HEK293 (cell line): ENCODE measurements around the gene NPNT.

Experiments
- CTCF ChIA-PET: fragments of 350-600 bp; formaldehyde crosslinking; extraction: SDS; loops from one replicate; lab custom pipeline; 2021; ENCODE audit warnings: antibody characterized with exemption; lab: Yijun Ruan, JAX
- POLR2A ChIA-PET: fragments of 300-600 bp; formaldehyde crosslinking; extraction: SDS; loops from one replicate; lab custom pipeline; 2020; ENCODE audit warnings: antibody characterized with exemption, inconsistent platforms; lab: Yijun Ruan, JAX
- H3K27ac ChIP-seq: fragments of 200-500 bp; sonication (Bioruptor generic); 2 replicates; pipeline ENCODE4 v1.5.1; 2014; ENCODE audit warnings: low read depth, low read length, control low read depth, inconsistent platforms; ENCODE audit errors: extremely low read depth
- H3K36me3 ChIP-seq, 2 experiments: fragments of 200-500 bp in 1 of 2; sonication (Bioruptor generic) in 1 of 2; 1 replicate in 1 of 2; 2 replicates in 1 of 2; pipeline ENCODE4 v1.5.1; 2014 to 2017; ENCODE audit warnings: inconsistent platforms in 2 of 2, low read length in 2 of 2; ENCODE audit not compliant: control insufficient read depth in 2 of 2, insufficient read depth in 1 of 2
- H3K4me1 ChIP-seq: fragments of 200-500 bp; sonication (Bioruptor generic); 2 replicates; pipeline ENCODE4 v1.5.1; 2014; ENCODE audit warnings: mild to moderate bottlenecking, low read length, inconsistent platforms; ENCODE audit not compliant: control insufficient read depth, insufficient read depth
- H3K4me3 ChIP-seq: 2 replicates; pipeline ENCODE4 v1.5.1; 2011; ENCODE audit warnings: low read depth, mild to moderate bottlenecking, control low read depth, low read length, moderate library complexity
- H3K9me3 ChIP-seq: fragments of 200-500 bp; sonication (Bioruptor generic); 2 replicates; pipeline ENCODE4 v1.5.1; 2014; ENCODE audit warnings: low read depth, low read length, inconsistent platforms; ENCODE audit not compliant: control insufficient read depth, insufficient read depth
- CTCF ChIP-seq: fragments of 450-650 bp; formaldehyde crosslinking; IDR thresholded peaks from 2 replicates; pipeline ENCODE4 v1.5.1; 2016; ENCODE audit warnings: missing biosample characterization, missing genetic modification characterization
- HOXC10 ChIP-seq: sonication (generic); formaldehyde crosslinking; IDR thresholded peaks from 2 replicates; pipeline ENCODE4 v1.8.1; 2023; ENCODE audit warnings: mild to moderate bottlenecking, missing genetic modification reagents
- KLF16 ChIP-seq: fragments of 450-650 bp; formaldehyde crosslinking; IDR thresholded peaks from 2 replicates; pipeline ENCODE4 v1.5.1; 2017; ENCODE audit warnings: missing biosample characterization, missing genetic modification characterization
- REPIN1 ChIP-seq: fragments of 450-650 bp; formaldehyde crosslinking; IDR thresholded peaks from 2 replicates; pipeline ENCODE4 v1.5.1; 2017; ENCODE audit warnings: missing biosample characterization, missing genetic modification characterization, low read depth
- SCRT1 ChIP-seq: fragments of 450-650 bp; formaldehyde crosslinking; IDR thresholded peaks from 2 replicates; pipeline ENCODE4 v1.5.1; 2016; ENCODE audit warnings: missing biosample characterization, missing genetic modification characterization, borderline replicate concordance
- SETDB1 ChIP-seq: IDR thresholded peaks from one replicate; pipeline ENCODE4 v1.6.1; 2017; ENCODE audit warnings: mild to moderate bottlenecking, low read length, moderate library complexity, mixed read lengths; ENCODE audit not compliant: insufficient read length
- WT1 ChIP-seq: fragments of 450-650 bp; formaldehyde crosslinking; IDR thresholded peaks from 2 replicates; pipeline ENCODE4 v1.5.1; 2016; ENCODE audit warnings: missing biosample characterization, missing genetic modification characterization
- ZFP3 ChIP-seq: fragments of 450-650 bp; formaldehyde crosslinking; IDR thresholded peaks from 2 replicates; pipeline ENCODE4 v1.5.1; 2016; ENCODE audit warnings: low read depth, missing biosample characterization, missing genetic modification characterization
- ZNF121 ChIP-seq: fragments of 450-650 bp; formaldehyde crosslinking; IDR thresholded peaks from 2 replicates; pipeline ENCODE4 v1.5.1; 2016; ENCODE audit warnings: missing biosample characterization, missing genetic modification characterization
- ZNF169 ChIP-seq: fragments of 450-650 bp; formaldehyde crosslinking; IDR thresholded peaks from 2 replicates; pipeline ENCODE4 v1.5.1; 2016; ENCODE audit warnings: missing biosample characterization, missing genetic modification characterization
- ZNF341 ChIP-seq: fragments of 450-650 bp; formaldehyde crosslinking; IDR thresholded peaks from 2 replicates; pipeline ENCODE4; 2016; ENCODE audit warnings: low read depth, missing biosample characterization, missing genetic modification characterization
- ZNF362 ChIP-seq: fragments of 450-650 bp; formaldehyde crosslinking; IDR thresholded peaks from 2 replicates; pipeline ENCODE4 v1.5.1; 2016; ENCODE audit warnings: missing biosample characterization, missing genetic modification characterization
- ZNF514 ChIP-seq: fragments of 450-650 bp; formaldehyde crosslinking; IDR thresholded peaks from 2 replicates; pipeline ENCODE4 v1.5.1; 2016; ENCODE audit warnings: missing biosample characterization, missing genetic modification characterization
- ZNF623 ChIP-seq: fragments of 450-650 bp; formaldehyde crosslinking; IDR thresholded peaks from 2 replicates; pipeline ENCODE4 v1.5.1; 2016; ENCODE audit warnings: missing biosample characterization, missing genetic modification characterization
- ZNF701 ChIP-seq: fragments of 450-650 bp; formaldehyde crosslinking; IDR thresholded peaks from 2 replicates; pipeline ENCODE4 v1.5.1; 2016; ENCODE audit warnings: missing biosample characterization, missing genetic modification characterization
- TF ChIP-seq, protein P1 (sequence below): fragments of 450-650 bp; formaldehyde crosslinking; IDR thresholded peaks from 2 replicates; pipeline ENCODE4 v1.5.1; 2016; ENCODE audit warnings: missing biosample characterization, missing genetic modification characterization, borderline replicate concordance
- TF ChIP-seq, protein P2 (sequence below): fragments of 450-650 bp; formaldehyde crosslinking; IDR thresholded peaks from 2 replicates; pipeline ENCODE4 v1.5.1; 2016; ENCODE audit warnings: missing biosample characterization, missing genetic modification characterization
- TF ChIP-seq, protein P3 (sequence below): fragments of 450-650 bp; formaldehyde crosslinking; IDR thresholded peaks from 2 replicates; pipeline ENCODE4 v1.5.1; 2016; ENCODE audit warnings: missing biosample characterization, missing genetic modification characterization

NPNT gene

DNA sequence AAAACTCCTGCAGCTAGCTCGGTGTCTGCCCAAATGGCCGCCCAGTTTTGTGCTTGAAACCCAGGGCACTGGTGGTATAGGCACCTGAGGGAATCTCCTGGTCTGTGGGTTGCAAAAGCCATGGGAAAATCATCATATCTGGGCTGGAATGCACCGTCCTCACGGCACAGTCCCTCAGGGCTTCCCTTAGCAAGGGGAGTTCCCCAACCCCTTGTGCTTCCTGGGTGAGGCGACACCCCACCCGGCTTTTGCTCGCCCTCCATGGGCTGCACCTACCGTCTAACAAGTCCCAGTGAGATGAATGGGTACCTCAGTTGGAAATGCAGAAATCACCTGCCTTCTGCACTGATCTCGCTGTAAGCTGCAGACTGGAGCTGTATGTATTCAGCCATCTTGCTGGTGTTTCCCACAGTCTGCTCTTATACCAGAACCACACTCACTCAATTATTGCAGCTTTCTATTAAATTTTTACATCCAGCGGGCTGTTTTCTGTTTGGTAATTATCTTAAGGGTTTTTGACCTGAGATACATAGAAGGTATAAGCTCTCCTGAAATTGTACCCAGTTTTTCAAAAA is 36.7 kb upstream of the NPNT start (continued):
- TF ChIP-seq, protein P1, sequence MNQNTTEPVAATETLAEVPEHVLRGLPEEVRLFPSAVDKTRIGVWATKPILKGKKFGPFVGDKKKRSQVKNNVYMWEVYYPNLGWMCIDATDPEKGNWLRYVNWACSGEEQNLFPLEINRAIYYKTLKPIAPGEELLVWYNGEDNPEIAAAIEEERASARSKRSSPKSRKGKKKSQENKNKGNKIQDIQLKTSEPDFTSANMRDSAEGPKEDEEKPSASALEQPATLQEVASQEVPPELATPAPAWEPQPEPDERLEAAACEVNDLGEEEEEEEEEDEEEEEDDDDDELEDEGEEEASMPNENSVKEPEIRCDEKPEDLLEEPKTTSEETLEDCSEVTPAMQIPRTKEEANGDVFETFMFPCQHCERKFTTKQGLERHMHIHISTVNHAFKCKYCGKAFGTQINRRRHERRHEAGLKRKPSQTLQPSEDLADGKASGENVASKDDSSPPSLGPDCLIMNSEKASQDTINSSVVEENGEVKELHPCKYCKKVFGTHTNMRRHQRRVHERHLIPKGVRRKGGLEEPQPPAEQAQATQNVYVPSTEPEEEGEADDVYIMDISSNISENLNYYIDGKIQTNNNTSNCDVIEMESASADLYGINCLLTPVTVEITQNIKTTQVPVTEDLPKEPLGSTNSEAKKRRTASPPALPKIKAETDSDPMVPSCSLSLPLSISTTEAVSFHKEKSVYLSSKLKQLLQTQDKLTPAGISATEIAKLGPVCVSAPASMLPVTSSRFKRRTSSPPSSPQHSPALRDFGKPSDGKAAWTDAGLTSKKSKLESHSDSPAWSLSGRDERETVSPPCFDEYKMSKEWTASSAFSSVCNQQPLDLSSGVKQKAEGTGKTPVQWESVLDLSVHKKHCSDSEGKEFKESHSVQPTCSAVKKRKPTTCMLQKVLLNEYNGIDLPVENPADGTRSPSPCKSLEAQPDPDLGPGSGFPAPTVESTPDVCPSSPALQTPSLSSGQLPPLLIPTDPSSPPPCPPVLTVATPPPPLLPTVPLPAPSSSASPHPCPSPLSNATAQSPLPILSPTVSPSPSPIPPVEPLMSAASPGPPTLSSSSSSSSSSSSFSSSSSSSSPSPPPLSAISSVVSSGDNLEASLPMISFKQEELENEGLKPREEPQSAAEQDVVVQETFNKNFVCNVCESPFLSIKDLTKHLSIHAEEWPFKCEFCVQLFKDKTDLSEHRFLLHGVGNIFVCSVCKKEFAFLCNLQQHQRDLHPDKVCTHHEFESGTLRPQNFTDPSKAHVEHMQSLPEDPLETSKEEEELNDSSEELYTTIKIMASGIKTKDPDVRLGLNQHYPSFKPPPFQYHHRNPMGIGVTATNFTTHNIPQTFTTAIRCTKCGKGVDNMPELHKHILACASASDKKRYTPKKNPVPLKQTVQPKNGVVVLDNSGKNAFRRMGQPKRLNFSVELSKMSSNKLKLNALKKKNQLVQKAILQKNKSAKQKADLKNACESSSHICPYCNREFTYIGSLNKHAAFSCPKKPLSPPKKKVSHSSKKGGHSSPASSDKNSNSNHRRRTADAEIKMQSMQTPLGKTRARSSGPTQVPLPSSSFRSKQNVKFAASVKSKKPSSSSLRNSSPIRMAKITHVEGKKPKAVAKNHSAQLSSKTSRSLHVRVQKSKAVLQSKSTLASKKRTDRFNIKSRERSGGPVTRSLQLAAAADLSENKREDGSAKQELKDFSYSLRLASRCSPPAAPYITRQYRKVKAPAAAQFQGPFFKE (tag by site-specific recombination), result no peak
- TF ChIP-seq ZNF341 (tag by site-specific recombination), result no peak
- TF ChIP-seq REPIN1 (tag by site-specific recombination), result no peak
- no peak for TF ChIP-seq SCRT1 (tag by site-specific recombination)

GRCh38 chr4:105859233-105859632 is 36.0 kb upstream of the NPNT start:
- ChIA-PET POLR2A (no interaction called here), CTCF (interaction anchor here (0.9 kb wide), 1 partner anchor 33 kb away, joined by 3 read pairs; no protein-coding TSS in a partner anchor)
- H3K4me1 ChIP-seq, result no peaks in the 10 kb centered on the region
- H3K36me3 ChIP-seq, result no peaks in the 10 kb centered on the region
- H3K4me3 ChIP-seq, result no peak overlapping the region
- no peaks in the 10 kb centered on the region for H3K9me3 ChIP-seq
- no peak for TF ChIP-seq KLF16
- H3K27ac ChIP-seq, result no peak overlapping the region

DNA sequence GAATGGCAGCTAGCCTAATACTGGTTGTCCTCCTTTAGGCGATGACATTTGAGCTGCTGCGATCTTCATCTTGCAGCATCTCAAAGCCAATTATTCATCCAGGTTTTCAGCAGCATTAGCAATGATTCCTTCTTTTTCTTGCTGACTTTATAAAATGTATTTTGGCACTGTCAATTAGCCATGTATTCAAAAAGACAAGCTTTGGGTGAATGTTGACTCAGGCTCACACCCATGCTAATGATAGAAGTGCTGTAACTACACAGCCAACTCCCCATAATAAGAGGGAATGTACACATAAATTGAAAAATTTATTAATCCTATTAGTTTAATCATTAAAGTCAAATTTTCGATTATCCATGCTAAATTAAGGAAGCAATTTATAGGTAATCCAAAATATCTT is 24.3 kb upstream of the NPNT start:
- CTCF ChIA-PET, result no interaction called here
- H3K4me1 ChIP-seq, result no peaks in the 10 kb centered on the region
- H3K4me3 ChIP-seq, result no peak overlapping the region
- H3K36me3 ChIP-seq, result no peaks in the 10 kb centered on the region
- no peaks in the 10 kb centered on the region for H3K9me3 ChIP-seq
- POLR2A ChIA-PET, result no interaction called here
- no peak for TF ChIP-seq HOXC10
- no peak for TF ChIP-seq SETDB1
- no peak overlapping the region for H3K27ac ChIP-seq

GRCh38 chr4:105871997-105872396 is 23.3 kb upstream of the NPNT start:
- Histone ChIP-seq H3K27ac (no peak overlapping the region), H3K4me3 (no peak overlapping the region), H3K4me1 (no peaks in the 10 kb centered on the region), H3K36me3 (no peaks in the 10 kb centered on the region), H3K9me3 (no peaks in the 10 kb centered on the region)
- CTCF ChIA-PET, result no interaction called here
- POLR2A ChIA-PET, result no interaction called here
- TF ChIP-seq ZNF514 (tag by site-specific recombination) (no peak), ZNF701 (no peak), CTCF (tag by site-specific recombination) (no peak), ZFP3 (tag by site-specific recombination) (no peak), ZNF121 (no peak), ZNF362 (tag by site-specific recombination) (no peak), WT1 (tag by site-specific recombination) (no peak), ZNF169 (no peak), ZNF623 (tag by site-specific recombination) (no peak)
- TF ChIP-seq, protein P2, sequence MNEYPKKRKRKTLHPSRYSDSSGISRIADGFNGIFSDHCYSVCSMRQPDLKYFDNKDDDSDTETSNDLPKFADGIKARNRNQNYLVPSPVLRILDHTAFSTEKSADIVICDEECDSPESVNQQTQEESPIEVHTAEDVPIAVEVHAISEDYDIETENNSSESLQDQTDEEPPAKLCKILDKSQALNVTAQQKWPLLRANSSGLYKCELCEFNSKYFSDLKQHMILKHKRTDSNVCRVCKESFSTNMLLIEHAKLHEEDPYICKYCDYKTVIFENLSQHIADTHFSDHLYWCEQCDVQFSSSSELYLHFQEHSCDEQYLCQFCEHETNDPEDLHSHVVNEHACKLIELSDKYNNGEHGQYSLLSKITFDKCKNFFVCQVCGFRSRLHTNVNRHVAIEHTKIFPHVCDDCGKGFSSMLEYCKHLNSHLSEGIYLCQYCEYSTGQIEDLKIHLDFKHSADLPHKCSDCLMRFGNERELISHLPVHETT (tag by site-specific recombination), result no peak
- TF ChIP-seq, protein P3, sequence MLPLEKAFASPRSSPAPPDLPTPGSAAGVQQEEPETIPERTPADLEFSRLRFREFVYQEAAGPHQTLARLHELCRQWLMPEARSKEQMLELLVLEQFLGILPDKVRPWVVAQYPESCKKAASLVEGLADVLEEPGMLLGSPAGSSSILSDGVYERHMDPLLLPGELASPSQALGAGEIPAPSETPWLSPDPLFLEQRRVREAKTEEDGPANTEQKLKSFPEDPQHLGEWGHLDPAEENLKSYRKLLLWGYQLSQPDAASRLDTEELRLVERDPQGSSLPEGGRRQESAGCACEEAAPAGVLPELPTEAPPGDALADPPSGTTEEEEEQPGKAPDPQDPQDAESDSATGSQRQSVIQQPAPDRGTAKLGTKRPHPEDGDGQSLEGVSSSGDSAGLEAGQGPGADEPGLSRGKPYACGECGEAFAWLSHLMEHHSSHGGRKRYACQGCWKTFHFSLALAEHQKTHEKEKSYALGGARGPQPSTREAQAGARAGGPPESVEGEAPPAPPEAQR, result no peak
